HG02623 (cell line): ENCODE results near the gene CACTIN.
"Not testable (repeated sequence)": the region's sequence is repeated elsewhere in the genome, so short reads cannot be mapped to it uniquely, and the experiment has no call there.

Experiments
- ATAC-seq: cut with Tn5 transposase; IDR thresholded peaks from one replicate; pipeline ENCODE4 v1.9.1; 2021; ENCODE audit warnings: moderate library complexity; ENCODE audit not compliant: unreplicated experiment

Gene CACTIN

GRCh38 chr19:3663838-3664237 is 37.2 kb upstream of the CACTIN start:
- ATAC-seq = no peak

DNA sequence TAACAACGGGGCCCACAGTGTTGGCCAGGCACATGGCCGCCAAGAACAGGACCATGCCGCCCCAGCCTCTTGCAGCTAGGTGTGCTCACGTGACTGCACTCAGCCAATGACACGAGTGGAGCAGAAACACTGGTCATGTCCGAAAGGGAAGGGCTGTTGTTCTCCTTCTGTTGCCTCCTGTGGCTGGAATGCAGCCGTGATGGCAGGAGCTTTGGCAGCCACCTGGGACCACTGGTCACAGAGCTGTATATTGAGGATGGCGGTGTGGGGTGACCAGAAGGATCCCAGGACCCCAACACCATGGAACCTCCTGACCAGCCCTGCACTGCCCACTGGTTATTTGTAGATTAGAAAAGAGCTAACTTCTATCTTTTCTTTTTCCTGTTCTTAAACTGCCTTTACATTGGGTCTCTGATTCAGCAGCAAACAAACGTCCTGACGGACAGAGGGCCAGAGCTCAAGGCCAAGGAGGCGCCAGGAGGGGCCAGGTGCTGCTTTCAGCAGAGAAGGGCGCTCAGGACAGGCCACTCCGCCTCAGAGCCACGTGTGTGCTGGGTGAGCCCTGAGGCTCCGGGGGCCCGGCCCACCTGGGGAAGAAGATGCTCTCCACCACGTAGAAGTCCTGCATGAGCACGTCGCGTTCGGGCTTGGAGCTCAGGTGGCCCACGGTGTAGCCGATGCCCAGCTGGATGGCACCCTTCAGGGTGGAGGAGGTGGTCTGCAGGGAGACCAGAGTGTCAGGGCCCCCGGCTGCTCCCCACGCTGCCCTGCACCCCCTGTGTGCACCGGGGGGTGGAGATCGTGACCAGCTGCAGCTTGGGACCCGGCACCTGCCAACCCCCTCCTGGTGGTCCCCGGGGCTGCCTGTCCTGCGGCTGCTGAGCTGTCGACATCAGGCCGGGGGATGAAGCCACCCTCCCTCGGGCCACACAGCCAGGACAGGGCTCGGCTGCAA is 35.0 kb upstream of the CACTIN start:
- no peak for ATAC-seq

DNA sequence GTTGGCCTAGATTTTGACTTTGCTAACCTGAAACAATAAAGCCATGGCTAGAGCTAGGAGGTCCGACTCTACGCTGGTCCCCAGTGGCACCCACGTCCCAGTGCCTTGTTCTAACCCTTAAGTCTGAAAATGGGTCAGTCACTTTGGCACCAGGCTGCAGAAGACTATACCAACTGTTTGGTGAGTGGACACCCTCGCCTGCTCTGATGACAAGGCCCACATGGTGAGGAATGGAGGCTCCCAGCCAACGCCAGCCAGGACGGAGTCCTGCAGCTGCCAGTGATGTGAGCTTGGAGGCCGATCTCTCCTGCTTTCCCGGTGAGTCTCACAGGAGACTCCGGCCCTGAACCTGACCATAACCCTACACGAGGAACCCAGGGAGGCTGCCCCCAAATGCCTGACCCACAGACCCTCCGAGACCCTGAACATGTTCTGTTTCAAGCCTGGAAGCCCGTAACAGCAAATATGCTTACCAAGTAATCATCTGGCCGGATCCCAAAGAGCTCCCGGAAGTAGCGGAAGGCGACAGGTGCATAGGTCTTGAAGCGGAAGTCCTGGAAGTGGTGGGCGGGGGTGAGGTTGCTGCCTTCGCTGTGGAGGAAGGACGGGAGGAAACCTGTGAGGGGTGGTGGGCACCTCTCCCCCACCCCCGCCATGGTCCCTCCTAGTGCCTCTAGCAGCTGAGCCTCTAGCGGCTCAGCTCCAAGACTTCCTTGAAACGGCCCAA is 34.1 kb upstream of the CACTIN start:
- ATAC-seq = no peak

DNA sequence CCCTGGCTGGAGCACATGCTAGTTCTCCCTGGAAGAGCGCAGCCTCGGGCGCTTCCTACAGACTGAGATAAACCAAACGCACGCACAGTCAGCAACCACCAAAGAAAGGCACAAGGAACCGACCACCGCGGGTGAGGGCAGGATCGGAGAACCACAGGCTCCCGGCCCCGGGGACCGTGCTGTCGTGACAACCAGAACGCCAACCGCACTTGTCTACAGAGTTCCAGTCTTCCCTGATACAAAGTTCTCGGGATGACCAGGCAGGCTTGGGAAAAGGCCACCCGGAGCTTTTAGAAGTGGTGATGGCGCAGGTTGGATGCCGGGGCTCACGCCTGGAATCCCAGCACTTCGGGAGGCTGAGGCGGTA is 33.1 kb upstream of the CACTIN start:
- ATAC-seq = no peak

GRCh38 chr19:3658870-3659745 is 32.5 kb upstream of the CACTIN start:
- no peak for ATAC-seq

DNA sequence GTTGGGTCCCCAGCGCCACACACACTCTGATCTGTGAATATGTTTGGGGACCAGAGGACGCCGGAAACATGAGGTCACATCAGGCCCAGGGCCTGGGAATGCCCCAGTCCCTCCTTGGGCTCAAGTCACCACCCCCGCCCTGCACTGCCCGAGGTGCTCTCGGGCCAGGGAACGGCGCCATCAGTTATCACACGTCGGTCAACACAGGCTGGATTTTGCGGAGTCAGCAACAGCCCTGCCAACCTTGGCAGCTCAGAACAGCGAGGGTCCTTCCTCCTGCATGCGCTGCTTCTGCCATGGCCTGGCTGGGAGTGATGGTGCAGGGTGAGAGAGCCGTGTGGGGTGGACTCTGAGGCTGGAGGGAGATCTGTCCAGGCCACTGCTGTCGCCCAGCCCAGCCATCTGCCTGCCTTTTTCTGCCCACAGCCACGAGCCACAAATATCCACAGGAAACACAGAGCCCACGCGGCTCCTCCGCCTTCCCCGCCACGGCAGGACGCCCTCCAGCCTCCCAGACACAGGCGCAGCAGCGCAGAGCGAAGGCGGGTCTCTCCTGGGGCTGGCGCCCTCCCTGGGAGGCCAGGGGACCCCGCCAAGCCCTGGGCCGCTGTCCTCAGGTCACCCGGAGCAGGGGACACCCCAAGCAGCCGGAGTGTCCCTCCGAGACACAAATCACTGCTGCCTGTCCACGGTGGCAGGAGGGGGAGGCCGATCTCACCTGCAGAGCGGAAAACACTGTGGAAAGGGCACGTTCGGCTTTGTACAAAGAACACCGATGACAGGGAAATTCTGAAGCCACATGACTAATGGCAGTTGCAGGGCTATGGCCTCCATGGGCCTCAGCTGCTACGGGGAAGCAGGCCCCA is 31.6 kb upstream of the CACTIN start:
- no peak for ATAC-seq

GRCh38 chr19:3657395-3657769 is 30.8 kb upstream of the CACTIN start:
- ATAC-seq = no peak

DNA sequence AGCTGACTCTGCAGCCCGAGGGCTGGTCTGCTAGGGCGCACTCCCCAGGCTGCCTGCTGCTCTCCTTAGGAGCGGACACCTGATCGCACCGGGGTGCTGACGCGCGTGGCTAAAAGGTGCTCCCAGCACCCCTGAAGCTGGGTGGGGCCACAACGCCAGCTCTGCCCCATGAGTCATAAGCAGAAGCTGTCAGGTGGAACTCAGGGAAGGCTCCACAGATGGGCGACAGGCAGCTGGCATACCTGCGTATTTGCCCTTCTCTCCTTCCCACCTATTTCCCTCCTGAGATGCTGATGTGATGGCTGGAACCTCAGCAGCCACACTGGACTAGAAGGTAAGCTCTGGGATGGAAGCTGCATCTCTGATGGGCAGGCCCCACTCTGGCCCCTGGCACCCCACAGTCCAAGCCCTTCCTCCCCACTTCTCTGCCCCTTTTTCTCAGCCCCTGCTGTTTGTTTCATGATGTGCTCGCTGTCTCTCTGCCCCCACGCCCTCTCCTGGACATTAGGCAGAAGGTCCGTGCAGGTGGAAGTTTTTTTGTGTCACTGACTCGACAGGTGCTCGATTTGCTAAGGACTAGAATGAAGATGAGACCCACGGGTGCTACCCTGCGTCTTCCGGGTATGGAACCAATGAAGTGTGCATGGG is 30.3 kb upstream of the CACTIN start:
- no peak for ATAC-seq

- no peak for ATAC-seq
These were observed 29.6 kb upstream of the CACTIN start for GRCh38 chr19:3656073-3656746.

DNA sequence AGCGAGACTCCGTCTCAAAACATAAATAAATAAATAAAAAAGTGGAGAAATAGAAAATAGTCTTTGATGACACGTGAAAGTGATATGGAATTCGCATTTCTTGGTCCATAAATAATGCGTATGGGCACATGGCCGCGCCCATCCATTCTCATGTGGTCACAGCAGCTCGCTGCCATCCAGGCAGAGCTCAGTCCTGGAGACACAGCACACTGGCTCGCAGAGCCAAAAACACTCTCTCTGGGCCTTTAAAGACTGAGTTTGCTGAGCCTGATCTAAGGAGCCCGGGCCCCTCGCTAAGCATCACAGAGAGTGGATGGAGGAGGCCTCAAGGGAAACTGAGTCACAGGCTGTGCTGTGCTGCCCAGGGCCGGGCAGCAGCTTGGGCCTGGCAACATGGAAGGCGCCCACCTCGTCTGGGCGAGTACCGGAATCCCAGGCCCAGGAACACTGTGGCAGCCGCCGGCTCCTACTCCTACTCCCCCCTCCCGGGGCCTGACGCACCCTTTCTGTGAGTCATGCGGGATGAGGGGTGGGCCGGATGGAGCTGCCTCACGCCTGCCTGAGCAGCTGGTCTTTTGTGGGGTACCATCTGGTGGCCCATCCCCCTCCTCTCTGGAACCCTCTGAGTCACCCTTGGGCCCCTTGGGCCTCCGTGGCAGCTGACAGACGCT is 28.9 kb upstream of the CACTIN start:
- ATAC-seq = no peak

GRCh38 chr19:3653865-3654513 is 27.4 kb upstream of the CACTIN start:
- no peak for ATAC-seq

DNA sequence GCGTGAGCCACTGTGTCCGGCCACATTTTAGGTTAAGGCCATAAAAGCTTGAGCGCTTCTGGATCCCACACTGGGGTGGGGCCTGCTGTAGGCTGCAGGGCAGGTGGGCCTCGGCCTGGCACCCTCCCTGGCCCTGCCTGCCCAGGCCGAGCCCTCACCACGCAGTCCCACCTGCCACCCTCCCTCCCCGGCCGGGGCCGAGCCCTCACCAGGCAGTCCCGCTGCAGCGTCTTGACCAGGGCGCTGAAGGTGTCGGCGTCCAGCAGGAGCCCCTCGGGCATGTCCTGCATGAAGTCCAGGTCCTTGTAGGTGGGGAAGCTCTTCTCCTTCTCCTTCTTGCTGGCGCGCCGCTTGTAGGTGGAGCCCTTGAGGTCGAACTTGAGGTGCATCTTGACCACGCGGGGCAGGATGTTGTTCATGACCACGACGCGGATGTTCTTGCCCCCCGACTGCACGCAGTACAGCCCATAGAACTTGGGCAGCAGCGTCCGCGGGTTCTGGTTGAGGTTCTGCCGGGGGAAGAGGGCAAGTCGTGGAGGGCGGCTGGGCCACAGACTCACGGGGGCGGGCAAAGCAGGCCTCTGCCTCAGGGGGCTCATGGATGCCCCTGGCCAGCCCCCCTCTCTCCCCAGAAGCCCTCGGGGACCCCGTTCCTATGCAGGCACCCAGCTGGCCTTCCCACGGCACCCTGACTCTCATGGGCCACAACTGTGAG is 26.6 kb upstream of the CACTIN start:
- no peak for ATAC-seq

- ATAC-seq = no peak
These were observed 25.8 kb upstream of the CACTIN start for GRCh38 chr19:3652422-3652821.

DNA sequence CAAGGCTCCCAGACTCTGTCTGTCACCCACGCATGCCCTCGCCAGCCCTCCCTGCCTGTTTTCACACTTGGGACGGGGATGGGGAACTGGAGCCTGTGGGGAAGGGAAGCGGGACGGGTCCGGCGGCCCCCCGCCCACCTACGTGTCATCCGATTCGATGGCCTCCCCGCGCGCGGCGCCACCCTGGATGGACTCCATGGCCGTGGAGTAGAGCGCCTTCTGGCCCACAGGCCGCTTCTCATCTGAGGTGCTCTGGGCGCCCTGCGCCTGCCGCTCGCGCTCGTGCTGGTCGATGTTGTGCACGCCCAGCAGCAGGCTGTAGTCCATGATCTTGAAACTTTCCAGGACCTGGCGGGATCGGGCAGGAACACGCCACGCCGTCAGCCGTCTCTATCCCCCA is 25.1 kb upstream of the CACTIN start:
- ATAC-seq = no peak

DNA sequence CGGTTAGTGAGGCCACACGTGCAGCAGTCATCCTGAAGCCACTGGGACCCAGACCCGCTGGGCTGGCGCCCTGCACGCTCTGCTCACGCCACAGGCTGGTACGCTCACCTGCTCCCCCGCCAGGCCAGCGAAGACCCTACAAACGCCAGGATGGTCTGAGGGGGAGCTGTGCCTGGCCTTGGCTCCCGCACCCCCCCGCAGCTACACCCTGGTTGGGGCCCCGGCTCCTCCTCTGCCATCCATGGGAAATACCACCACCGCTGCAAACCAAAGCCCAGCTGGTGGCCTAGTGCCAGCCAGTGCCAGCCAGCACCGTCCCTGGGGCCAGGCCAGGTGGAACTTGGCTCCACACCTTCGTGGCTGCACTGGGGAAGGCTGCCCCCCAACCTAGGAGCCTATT is 23.3 kb upstream of the CACTIN start:
- ATAC-seq = no peak

- ATAC-seq = no peak
These were observed 21.7 kb upstream of the CACTIN start for GRCh38 chr19:3648037-3648905.

GRCh38 chr19:3647102-3647501 is 20.5 kb upstream of the CACTIN start:
- ATAC-seq = not testable (repeated sequence)
